DMS 273 (cell line): ENCODE data around the gene SH3BP4.
A peak's percentile ranks its signal among the peaks of the same experiment; 100 is the strongest.
"Not testable (repeated sequence)": the region's sequence is repeated elsewhere in the genome, so short reads cannot be mapped to it uniquely, and the experiment has no call there.

ENCODE experiments used
- DNase-seq: peaks from one replicate; lab custom pipeline; 2025; ENCODE audit not compliant: unreplicated experiment; lab: John Stamatoyannopoulos, UW

The SH3BP4 gene

DNA sequence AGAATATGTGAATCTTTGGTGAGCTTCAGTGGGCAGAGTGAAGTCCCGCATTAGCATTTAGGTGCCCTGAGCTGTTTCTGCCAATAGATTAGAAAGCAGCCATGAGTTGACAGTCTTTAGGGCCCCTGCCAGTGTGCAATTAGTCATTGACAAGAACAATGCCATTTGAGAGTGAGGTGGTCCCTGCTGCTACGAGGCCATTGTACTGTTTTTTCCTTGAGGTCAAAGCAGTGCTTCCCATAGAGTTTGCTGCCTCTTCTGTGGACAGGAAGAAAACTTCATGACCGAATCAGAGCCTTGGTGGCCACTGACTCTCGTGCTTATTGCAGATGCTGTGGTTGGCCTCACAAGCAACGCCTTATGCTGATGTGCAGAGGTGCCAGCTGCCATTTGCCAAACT is 102.7 kb downstream of the SH3BP4 start:
- DNase-seq = no peak

DNA sequence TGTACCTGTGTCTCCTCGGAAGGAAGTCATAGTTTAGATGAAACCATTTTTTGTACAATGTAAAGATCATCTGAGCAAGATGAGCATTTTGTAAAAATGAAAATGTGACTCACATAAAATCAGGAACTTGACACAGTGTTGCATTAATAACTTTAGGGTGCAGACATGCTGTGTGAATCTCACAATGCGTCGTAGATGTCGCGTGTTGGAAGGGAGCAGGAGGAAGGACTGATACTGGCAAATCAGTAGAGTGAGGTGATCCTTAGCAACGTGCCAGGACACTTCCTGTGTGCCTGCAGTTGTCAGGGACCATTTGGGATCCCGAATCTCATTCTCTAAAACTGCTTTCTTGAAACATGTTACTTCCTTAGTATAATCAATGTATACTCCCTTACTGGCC is 103.1 kb downstream of the SH3BP4 start:
- no peak for DNase-seq

DNA sequence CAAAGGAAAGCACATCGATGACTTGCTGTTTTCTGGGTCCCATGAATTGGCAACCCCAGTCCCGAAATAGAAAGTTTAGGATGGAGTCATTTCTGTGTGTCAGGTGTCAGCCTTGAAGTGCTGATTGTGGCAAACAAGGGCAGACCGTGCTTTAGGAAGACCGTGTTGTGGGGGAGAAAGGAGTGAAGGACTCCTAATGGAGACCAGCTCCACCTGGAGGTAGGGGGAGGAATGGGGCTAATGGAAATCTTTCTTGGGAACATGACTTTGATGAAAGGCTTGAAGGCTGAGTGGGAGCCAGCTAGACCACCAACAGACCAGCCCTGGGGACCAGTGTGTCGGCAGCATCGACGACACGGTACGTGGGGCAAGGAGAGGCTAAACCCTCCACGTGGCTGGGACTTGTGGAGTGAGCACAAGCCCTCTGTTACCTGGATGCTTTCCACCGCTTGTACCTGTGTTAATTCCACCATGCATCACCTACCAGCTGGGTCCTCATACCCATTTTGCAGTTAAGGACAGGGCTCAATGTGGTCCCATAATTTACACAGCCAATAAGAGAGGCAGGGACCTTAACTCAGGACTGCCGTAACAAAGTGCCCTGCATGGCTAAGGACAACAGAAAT is 104.2 kb downstream of the SH3BP4 start:
- DNase-seq = peak; percentile 69

DNA sequence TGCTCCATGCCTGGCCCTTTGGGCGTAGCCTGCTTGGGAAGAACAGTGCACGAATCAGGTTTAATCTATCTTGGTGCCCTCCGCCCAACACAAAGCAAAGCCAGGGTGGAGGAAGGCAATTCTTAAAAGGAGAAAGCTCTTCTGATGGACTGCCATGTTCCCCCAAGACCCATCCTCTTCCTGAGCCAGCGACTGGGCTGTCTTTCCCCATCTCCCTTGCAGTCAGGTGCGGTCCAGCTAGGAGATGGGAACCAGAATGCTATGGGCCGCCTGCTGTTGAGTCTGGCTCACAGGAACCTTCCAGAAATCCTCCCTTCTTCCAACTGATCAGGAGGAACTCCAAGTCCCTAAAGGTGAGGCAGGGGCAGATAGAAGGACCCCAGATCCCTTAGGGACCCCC is 105.0 kb downstream of the SH3BP4 start:
- DNase-seq = no peak

DNA sequence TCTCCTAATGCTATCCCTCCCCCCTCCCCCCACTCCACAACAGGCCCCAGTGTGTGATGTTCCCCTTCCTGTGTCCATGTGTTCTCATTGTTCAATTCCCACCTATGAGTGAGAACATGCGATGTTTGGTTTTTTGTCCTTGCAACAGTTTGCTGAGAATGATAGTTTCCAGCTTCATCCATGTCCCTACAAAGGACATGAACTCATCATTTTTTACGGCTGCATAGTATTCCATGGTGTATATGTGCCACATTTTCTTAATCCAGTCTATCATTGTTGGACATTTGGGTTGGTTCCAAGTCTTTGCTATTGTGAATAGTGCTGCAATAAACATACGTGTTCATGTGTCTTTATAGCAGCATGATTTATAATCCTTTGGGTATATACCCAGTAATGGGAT is 105.8 kb downstream of the SH3BP4 start:
- DNase-seq = not testable (repeated sequence)

DNA sequence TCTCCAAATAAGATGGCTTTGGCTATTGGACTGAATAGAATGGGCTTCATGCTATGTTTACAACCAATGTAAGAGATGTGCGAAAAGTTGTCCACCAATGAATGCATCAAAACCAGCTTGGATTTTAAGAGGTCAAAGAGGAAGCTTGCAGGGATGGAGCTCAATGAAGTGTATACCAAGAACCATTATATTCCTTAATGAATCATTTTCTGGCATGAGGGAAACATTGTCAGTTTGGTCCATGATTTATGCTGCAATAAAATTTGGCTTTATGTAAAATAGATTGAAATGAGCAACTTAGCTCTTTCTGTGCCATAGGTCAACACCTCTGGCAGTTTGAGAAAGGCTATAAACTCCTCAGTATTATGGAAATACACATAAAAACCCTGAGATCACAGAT is 107.3 kb downstream of the SH3BP4 start:
- no peak for DNase-seq

DNA sequence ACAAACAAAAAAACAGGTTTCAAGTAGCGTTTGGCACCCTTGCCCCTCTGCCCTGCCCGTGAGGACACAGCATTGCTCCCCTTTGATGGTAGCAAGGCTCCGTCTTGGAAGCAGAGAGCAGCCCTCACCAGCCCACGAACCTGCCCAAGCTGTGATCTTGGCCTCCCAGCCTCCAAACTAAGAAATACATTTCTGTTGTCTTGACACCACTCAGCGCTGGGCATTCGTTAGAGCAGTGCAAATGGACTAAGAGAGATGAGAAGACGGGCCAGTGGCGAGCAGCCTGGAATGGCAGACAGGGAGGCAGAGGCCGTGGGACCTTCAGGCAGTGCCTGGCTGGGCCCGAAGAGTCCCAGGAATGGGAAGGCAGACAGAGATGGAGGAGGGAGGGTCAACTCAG is 109.8 kb downstream of the SH3BP4 start:
- no peak for DNase-seq

DNA sequence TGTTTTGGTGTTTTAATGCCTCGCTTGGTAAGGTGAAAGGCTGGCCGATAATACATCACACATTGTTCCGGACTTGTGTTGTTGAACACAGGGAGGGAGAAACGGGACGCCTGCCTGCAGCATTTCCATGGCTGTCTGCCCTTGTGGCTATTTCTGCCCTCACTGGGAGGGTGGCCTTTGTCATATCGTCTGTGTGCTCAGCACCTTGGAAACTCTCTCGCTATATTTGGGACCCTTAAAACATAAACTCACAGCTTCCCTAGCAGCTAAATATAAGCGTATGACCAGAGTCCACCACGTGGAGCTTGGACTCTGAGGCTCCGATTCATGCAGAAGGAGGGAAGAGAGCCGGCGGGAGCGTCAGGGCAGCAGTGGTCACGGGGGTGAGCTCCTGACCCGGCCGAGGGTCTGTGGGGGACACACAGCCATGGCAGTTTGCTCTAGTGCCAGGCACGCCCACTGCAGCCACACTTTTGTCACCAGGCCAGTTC is 111.7 kb downstream of the SH3BP4 start:
- DNase-seq = no peak

DNA sequence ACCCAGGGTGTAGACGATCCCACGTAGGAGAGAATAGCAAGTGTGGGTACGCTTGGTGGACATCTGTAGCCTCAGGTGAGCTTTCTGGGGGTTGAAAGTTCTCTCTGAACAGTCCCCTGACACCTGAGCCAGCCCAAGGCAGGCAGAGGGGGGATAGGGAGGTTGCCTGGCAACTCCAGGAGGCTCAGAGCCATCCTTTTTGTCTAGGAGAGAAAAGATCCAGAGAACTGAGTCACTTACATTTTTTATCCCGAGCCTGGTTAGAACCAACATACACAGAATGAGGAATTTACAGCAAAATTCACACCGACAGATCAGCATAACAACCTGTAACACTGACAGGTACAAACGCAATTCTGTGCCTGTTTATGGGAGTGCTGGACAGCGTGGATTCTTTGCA is 113.2 kb downstream of the SH3BP4 start:
- DNase-seq = no peak

DNA sequence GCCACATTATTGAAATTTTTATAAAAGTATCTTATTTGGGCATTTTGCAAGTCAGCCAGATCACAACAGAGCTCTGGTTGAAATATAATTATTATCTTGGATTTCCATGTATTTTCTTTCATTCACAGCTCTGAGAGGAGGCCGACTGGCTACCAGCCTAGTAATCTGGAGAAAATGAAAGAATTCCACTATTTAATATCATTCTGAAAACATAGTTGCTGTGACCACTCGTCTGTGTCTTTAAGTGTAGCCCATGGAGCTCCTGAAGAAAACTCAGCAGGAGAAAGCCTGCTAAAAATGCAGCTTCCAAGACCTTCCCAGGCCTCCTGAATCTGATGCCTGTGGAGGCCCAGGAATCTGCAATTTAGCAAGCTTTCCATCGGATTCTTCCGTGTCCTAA is 114.7 kb downstream of the SH3BP4 start:
- DNase-seq = no peak

DNA sequence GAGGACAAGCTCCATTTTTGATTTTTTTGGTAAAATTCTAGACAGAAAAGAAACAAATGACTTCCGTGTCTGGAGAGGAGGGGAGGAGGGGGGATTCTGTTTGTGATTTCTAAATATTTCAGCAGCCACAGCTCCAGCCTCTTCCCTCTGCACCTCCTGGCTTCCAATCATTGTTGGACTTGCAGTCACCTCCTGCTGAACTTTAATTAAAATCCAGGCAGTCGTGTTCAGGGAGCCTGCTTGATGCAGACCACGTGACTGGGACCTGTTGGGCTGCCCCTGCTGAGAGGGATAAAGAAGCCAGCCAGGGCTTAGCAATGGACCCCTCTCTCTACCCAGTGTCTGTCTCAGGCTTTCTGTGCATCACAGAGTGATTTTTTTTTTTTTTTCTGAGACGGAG is 115.1 kb downstream of the SH3BP4 start:
- no peak for DNase-seq

DNA sequence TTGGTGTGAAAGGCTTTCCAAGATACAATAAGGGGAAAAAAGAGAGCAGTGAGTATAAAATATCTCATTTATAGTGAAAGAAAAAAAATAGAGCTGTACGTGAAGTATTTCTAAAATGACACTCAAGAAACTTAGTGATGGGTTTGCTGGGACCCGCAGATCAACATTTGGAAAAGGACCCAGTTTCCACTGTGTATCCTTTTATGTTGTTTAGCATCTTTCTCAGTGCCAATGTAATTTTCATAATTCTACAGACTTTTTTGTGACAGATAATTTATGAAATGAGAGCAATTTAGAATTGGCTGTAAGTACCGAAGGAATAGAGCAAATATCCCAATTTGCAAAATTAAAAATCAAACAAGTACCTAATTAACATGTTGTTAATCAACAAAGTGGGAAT is 116.9 kb downstream of the SH3BP4 start:
- DNase-seq = no peak

DNA sequence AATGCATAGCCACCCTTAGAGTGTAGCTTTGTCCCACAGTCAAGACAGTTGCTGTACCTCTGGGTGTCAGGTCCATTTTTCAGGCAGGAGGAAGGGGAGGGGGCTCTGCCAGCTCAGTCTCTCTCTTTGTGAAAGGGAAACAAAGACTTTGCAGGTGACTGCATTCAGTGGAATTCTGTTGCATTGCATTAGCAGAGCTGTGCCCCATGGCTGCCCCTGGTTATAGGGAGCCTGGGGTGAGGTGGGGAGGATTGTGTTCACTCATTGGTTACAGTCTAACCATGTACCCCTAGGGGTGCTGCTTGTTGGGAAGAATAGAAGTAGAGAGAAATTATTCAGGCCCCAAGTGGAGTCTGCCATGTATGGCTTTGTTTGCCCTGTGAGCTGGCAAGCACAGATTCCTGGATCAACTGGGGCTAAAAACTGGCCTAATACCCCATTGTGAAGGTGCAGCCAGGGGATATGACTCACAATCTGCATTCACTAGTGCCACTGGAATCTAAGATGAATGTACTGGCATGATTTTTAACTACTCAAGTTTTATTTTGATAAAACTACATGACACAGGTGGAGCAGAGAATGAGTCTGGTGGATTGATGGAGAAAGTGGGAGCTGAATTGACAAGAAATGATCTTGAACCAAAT is 118.4 kb downstream of the SH3BP4 start:
- no peak for DNase-seq

DNA sequence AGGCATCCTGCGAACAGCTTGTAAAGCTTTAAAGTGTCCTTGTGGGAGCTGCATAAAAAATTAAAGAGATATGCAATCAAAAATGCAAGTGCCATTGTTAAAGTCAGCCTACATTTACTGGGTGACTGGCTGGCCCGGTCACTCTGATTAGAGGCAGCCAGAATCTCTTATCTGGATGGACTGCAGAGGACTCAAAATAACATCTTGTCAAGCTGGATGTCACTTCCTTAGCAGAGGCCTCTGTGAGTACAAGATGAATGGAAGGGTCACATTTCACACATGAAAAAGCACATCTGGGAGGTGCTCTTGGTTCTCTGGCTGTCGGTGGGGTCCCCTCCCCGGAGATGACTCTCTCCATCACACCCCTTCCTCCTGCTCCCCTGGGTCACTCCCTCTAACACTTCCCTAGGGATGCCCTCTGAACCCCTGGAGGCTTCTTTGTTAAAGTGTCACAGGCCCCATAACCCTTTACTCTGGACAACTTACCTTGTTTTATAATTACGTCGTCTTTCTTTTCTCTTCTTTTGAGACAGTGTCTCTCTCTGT is 122.1 kb downstream of the SH3BP4 start:
- DNase-seq = no peak

DNA sequence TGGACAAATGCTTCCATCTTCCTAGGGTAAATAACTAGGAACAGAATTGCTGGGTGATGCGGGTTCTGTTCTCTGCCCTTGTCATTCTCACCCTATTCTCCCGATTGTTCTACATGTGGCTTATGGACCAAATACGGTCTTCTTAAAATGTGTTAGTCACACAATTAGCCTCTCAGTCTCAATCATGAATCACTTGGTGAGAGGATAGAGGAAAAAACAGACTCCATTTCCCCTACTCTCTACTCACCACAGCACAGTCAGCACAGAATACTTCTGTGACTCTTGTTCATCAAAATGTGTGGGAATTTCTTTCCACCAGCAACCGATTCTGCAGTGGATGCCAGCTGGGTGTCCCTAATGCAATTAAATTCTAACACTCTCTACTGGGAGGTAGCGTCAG is 125.2 kb downstream of the SH3BP4 start:
- no peak for DNase-seq

DNA sequence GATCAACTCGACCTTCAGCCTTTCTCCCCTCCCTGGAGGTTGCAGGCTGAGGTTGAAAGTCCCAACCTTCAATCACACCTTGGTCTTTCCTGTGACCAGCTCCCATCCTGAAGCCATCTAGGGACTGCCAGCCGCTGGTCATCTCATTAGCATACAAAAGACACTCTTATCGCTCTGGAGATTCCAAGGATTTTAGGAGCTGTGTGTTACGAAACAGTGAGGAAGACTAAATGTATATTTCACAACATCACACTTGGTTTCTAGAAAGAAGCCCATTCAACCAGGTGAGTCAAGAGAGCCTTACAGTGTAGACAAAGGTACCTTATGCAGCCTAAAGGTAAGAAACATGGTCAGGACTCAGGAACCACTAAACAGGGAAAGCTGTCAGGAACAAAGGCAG is 126.4 kb downstream of the SH3BP4 start:
- no peak for DNase-seq

DNA sequence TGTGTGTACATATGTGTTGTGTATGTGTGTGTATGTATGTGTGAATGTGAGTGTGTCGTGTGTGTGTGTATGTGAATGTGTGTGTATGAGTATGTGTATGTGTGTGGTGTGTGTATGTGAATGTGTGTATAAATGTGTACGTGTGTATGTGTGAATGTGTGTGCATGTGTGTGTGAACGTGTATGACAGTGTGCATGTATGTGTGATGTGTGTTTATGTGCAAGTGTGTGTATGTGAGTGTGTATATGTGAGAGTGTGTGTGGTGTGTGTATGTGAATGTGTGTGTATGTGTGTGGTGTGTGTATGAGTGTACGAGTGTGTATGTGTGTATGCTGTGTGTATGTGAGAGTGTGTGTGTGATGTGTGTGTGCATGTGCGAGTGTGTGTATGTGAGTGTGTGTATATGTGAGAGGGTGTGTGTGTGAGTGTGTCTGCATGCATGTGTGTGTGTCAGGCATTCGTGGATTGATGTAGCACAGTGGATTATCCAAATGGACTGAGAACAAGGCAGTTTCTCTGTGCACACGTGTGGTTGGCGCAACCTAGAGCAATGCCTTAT is 127.2 kb downstream of the SH3BP4 start:
- no peak for DNase-seq

DNA sequence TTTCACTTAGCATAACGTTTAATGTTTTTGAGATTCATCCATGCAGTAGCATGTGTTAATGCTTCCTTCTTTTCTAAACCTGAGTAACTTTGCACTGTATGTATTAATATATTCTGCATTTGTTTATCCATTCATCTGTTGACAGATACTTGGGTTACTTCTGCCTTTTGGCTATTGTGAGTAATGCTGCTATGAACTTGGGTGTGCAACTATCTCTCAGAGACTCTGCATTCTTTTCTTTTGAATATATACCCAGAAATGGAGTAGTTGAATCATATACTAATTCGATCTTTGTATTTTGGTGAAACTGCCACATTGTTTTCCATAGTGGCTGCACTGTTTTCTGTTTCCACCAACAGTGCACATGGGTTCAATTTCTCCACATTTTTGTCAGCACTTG is 128.3 kb downstream of the SH3BP4 start:
- DNase-seq = no peak

DNA sequence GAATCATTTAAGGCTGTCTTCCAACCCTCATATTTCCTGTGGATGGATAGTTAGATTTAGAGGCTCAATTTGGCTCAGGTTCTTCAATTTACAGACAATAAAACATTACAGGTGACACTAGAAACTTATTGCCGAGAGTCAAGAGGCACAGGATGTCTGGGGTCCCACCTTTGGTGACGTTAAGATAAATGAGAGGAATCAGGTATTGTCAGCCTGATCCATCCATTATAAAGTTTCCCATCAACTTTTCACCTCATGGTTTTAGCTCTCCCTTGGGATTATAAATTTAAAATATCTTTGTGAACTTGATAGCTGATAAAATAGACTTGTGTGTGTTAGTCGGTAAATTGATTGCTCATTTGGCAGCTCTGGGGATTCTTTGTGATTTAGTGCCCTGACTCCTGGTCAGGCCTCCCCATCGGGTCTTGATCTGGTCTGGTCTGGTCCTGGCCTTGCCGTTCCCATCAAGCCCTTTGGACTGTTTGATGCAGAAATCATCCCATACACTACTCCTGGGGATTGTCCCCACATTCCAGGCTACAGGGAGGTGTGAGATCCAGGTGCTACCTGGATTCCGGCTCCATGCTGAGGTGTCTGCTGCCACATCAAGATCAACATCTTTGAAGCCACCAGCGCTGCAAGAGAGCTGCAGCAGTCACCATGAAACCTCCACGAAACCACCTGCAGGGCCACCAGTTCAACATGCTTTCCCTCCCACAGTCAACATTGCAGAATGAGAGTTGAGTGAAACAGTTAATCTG is 130.9 kb downstream of the SH3BP4 start:
- DNase-seq = no peak

DNA sequence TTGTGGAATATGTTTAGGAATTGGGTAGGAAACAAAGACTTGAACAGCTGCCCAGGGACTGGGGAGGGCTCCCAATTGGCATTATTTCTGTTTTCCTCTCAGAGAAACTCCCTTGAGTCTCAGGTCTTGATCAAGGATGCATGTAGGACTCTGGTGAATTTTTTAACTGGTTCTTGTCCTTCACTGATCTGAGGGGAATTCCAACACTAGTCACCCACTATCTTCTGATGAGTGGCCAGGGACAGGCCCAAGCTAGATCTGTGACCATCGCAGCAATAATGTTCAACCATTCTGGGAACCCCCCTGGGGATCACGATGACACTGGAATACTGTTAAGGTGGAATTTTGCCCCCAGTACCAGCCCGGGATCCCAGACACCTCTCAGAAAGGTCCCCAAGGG is 132.0 kb downstream of the SH3BP4 start:
- DNase-seq = no peak

DNA sequence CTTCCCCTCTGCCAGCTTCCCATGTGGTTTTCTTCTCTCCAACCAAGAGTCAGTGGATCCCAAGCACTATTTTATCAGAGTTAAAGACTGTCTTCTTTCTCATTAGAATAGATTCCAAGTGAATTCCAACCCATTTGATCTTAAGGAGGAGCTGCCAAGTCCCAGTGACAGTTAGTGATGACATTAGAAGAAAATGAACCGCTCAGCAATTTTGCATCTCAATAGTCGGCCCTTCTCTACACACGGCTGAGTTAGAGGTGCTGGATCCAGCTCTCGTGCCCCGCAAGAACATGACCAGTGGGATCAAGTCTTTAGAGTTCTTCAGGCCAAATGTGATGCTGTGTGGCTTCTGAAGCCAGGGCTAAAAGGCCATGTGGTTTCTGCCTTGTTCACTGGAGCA is 132.6 kb downstream of the SH3BP4 start:
- no peak for DNase-seq

DNA sequence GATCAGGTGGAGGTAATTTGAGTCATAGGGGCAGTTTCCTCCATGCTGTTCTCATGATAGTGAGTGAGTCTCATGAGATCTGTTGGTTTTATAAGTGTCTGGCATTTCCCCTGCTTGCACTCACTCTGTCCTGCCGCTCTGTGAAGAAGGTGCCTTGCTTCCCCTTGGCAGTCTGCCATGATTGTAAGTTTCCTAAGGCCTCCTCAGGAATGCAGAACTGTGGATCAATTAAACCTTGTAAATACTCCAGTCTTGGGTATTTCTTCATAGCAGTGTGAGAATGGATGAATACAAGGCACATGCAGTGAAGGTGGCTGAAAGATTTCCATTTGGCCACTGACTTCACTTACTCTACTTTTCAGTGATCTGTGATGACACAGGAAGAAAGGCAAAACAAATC is 133.7 kb downstream of the SH3BP4 start:
- DNase-seq = no peak
